HG03521 (cell line): ENCODE measurements around the gene STPG3.

Source experiments
- ATAC-seq: cut with Tn5 transposase; IDR thresholded peaks from one replicate; pipeline ENCODE4 v1.9.1; 2021; ENCODE audit warnings: mild to moderate bottlenecking, moderate library complexity; ENCODE audit not compliant: unreplicated experiment

Gene STPG3

DNA sequence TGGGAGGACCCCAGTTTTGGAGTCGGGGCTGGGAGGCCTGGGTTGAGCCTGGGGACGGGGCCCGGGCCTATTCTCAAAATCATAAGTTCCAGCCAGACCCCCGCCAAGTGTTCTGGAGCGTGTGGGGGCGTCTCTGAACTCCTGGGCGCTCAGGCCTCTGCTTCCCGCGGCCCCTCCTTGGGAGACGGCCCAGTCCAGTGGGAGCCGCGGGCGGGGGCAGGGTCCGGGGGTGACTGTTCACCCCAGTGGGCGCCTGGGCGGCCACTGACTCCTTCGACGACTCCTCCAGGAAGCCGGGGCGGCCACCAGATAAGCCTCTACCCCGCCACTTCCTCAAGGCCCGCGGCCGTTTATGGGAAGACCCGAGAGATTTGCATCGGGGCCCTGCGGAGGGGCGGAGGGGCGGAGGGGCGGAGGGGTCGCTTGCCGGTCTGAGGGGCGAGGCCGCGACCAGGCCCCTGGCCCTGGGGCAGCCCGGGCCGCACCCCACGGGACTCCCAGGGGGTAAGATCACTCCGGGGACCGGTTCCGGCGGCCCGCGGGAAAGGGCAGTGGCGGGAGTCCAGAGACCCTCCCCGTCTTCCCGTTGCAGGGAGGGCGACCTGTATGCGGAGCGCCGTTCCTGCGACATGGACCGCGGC is 27.1 kb downstream of the STPG3 start:
- ATAC-seq: no peak

DNA sequence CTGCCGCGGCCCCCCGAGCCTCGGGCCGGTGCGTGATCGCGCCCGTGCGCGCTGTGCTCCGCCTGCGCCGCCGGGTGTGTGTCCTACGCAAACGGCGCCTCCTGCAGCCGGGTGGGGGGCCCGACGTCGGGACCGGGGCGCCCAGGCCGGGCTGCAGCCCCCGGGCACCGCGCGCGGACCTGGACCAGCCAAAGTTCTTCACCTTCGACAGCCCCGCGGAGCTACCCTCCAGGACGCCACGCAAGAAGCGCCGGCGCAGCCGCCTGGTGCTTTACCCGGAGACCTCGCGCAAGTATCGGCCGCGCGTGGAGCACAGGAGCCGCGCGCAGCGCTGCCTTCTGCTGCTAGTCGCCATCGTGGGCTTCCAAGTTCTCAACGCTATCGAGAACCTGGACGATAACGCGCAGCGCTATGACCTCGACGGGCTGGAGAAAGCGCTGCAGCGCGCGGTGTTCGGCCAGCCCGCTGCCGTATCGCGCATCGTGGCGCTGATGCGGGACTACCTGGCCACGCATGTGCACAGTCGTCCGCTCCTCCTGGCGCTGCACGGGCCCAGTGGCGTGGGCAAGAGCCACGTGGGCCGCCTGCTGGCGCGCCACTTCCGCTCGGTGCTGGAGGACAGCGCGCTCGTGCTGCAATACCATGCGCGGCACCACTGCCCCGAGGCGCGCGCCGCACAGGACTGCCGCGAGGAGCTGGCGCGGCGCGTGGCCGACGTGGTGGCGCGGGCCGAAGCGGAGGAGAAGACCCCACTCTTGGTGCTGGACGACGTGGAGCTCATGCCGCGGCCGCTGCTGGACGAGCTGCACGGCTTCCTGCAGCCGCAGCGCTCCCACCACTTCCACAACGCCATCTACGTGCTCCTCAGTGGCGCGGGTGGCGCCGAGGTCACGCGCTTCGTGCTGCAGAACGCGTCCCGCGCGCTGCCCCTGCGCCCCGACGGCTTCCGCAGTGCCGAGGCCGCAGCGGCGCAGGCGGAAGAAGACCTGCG is 27.9 kb downstream of the STPG3 start:
- no peak for ATAC-seq

DNA sequence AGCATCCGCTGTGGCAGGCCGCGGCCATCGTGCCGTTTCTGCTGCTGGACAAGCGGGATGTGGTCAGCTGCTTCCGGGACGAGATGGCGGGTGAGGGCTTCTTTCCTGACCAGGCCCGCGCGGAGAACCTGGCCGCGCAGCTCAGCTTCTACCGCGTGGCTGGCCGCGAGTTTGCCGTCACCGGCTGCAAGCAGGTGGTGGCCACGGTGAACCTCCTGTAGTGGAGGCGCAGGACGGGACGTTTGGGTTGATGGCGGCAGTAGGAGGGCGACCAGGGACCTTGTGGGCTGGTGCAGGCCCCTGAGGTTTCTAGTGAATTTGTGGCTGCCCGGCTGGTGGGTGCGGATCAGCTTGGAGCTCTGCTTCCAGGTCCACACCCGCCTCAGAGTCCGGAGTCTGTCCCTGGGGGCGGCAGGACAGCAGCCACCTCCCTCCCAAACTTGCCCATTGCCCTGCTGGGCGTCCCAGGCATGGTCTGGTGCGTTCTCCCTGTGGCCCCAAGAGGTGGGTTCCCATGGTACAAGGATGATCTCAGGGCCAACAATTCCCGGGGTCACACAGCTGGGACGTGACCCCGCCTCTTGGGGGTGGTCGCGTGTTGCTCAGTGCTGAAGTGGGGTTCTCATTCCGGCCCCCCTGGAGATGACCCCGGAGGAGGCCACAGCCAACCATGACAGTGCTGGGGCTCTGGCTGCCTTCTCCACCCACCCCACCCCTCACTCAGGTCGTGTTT is 28.8 kb downstream of the STPG3 start:
- no peak for ATAC-seq

DNA sequence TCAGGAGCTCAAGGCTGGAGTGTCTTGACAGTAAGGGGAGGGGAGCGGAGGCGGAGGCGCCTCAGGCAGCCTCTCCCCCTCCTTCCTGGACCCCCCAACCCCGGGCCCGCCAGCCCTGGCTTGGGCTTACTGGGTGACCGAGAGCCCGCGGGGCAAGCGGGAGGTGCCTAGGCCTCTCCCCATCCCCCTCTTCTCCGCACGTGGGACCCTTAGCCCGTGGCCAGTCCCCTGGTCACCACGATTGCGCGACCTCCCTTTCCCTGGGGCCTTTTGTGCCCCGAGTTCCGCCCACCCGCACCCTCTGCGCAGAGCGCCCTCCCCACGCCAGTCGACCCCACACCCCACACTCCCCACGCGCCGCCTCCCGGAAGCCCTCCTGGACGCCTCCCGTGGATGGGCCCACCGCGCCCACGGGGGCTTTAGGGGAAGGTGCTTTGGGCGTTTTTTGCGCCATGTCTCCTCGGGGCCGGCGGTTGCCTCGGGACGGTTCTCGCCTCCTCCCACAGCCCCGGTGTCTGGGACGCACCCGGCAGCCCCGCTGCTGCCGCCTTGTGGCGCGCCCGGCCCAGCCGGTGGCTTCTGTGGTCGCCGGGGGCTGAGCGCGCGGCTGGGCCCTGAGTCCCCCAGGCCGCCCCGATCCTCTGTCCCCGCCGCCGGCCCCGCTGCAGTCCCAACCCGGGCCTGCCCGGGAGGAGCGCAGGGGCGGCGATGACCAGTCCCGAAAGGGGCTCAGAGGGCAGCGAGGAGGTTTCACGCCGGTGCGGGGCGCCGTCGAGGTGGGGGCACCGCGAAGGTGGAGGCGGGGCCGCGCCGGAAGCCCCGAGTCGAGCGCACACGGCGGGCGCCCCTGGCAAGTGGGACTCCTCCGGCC is 29.6 kb downstream of the STPG3 start:
- no peak for ATAC-seq

DNA sequence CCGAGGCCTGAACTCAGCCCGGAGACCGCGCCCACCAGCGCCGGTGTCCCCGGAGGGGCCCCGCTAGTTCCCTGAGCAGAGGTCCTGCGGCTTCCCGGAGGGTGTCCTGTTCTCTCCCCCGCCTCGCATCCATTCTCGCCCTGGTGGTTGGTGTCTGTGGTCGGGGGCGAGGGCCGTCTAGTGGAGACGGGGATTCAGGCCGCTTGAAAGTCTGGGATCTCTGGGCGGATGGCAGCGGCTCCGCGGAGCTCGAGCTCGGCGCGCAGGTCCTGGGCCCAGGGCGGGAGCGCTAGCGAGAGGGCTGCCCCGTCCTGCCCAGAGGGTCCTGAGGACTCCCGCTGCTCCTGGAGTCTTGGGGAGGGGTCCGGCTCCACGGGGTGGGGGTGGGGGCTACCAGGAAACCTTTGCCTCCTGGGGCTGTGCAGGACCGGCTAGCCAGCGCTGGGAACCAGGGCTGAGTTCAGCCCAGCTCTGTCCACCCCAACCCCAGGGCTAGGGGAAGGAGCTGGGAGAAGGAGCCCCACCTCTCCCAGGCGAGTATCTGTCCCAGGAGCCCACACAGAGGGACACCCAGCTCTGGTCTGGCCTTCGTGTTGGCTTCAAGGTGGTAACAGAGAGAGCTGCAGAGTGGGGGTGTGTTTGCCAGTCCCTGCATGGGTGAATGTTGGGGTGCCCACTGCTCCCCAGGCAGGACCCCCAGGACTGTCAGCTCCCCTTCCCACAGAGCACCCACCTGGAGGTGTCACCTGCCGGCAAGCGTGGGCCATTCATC is 30.4 kb downstream of the STPG3 start:
- ATAC-seq: no peak

DNA sequence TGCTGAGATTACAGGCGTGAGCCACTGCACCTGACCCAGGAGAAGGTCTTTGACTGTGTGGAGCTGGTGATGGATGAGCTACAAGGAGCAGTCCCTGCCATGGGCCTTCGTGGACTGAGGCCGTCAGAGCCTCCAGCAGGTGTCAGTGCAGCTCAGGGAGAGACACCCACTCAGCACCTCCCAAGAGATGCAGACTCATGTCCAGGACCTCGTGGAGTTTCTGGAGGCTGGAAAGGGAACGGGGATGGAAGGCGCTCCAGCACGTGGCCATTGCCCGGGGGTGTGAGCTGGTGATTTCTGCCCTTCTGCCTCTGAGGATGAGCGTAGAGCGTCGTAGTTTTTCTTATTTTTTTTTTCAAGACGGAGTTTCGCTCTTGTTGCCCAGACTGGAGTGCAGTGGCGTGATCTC is 35.9 kb downstream of the STPG3 start:
- ATAC-seq: no peak

DNA sequence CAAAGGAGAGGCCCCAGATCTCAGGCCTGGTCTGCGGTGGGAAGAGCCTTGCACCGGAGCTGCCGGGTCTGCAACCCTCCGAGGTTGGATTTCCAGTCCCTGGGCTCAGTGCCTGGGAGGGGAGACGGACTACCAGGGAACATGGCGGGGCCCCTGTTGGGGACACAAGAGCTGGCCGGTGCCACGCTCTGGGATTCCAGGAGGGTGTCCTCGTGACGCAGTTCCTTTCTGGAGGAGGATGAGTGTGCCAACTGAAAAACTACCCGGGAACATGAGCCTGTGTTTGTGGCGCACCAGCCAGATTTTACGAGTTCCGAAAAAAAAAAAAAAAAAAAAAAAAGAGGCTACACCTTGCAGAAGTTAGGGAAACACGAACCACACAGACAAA is 42.0 kb downstream of the STPG3 start:
- ATAC-seq: no peak

DNA sequence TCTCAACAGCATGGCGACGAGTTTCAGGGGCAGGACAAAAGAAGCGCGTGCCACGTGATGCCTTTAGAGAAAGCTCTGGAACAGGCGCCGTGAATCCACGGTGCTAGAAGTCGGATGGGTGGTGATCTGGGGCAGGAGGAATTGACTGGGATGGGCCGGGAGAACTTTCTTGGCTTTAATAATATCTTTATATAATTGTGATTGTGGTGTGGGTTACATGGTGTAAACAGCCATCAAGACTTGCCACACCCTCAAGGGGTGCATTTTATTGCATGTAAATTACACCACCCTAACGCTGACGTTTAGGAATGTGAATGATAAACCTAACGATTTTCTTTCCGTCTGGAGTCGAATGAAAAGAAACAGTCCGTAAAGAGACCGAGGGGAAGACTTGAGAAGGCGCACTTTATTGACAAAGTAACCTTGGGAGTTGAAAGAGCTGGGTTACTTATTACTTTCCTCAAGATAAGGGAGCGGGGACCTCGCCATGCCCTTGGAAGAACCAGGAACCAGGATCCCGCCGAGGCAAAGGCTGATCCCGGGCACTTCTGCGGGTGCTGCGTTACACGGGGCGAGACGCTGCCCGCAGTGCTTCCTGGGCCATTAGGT is 42.5 kb downstream of the STPG3 start:
- no peak for ATAC-seq

DNA sequence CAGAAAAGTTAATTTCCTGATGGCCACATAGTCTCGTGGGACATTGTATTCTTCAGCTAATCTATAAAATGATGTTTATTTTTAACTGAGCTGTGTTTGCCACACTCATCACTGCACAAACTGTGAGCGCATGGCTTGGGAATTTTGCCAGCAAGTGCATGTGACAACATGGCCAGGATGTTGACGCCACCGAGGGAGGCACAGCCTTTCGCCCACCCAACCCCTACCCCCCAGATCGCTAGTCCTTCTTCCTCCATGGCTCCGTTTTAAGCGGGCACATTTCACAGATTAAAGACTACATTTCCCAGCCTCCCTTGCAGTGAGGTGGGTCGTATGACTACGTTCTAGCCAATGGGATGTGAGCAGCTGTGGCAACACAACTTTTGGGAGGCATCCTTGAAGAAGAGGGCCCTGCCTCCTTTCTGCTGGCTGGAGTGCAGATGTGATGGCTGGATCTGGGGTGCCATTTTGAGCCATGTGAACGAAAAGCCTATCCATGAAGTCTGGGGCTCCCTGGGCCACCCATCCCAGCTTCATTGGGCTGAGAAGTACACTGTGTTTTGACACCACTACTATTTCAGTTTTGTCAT is 43.1 kb downstream of the STPG3 start:
- ATAC-seq: no peak

DNA sequence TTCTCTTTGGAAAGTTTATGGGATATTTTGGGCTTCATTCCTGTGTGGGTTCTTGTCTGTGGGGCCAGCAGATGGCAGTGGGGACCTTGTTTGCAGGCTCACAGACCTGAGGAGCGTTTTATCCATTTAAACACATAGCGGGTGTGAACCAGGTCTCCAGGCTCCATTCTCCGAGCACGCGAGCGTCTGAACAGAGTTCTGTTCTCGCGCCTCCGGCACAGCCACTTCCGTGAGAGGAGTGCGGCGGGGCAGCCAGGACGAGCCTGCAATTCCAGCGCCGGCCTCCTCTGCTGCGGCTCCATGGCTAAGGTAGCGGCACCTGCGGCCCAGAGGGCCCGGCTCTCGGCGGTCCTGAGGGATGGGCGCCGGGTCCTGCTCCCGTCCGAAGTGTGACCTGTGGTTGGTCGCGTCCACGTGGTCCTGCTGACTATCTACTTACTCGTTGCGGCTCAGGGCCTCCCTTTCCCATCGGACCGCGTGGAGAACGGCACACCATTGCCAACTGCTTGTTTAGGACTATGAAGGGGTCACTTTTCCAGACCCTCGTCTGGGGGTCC is 43.7 kb downstream of the STPG3 start:
- ATAC-seq: no peak

DNA sequence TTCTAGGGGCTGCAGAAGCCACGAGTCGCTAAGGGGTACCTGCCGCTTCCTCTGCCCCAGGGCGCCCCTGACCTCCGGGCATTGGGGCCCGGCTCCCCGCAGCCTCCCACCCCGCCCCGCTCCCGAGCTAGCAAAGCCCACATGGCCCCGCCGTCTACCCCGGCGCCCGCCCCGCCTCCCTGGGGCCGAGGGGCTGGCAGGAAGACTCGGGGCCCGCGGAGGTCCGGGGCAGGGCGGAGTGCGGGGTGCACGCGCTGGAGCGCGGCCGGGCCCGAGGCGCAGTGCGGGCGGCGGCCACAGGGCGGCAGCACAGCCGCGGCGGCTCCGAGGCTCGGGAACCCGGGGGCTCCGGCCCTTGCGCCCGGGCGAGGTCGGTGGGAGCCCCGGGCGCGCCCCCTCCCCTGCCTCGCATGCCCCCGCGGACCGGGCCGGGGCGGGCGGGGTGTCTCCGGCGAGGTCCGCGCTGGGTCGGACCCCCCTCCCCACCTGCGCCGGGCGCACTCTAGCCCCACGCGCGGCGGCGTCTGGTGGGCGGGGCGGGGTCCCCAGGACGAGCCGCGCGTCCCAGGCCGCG is 44.2 kb downstream of the STPG3 start:
- peak; percentile 52 for ATAC-seq

DNA sequence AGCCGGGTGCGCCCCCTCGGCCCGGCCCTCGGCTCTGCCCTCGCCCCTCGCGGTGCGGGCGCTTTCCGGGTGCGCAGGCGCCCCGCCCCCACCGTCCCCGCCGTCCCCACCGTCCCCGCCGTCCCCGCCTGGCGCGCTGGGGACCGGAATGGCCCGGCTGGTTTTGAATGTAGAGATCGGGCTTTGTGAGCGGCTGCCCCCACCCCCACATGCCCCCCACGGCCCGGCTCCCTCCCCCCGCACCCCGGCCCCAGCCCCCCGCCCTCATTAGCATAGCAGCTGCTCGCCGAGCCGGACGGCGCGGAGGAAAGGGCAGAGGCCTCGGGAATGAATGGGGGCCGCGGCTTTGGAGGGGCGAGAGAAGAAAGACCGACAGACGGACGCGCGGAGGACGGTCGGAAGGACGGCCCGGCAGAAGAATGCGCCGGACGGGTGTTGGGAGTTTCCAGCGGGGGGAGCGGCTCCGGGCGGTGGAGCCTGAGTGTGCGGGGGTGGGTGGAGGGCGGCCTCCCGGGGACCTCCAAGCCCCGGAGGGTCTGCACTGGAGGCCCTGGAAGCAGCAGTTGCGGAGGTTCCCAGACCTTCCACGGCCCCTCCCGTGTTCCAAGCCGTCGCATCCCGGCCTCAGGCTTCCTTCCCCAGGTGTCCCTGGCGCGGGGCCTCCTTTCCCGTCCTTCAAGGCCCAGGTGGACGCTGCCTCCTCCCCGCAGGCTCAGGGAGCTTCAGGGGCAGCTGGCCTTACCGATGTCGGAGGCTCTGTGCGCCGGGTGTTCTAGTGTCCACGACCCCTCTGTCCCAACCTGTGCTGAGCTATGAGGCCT is 45.0 kb downstream of the STPG3 start:
- no peak for ATAC-seq

DNA sequence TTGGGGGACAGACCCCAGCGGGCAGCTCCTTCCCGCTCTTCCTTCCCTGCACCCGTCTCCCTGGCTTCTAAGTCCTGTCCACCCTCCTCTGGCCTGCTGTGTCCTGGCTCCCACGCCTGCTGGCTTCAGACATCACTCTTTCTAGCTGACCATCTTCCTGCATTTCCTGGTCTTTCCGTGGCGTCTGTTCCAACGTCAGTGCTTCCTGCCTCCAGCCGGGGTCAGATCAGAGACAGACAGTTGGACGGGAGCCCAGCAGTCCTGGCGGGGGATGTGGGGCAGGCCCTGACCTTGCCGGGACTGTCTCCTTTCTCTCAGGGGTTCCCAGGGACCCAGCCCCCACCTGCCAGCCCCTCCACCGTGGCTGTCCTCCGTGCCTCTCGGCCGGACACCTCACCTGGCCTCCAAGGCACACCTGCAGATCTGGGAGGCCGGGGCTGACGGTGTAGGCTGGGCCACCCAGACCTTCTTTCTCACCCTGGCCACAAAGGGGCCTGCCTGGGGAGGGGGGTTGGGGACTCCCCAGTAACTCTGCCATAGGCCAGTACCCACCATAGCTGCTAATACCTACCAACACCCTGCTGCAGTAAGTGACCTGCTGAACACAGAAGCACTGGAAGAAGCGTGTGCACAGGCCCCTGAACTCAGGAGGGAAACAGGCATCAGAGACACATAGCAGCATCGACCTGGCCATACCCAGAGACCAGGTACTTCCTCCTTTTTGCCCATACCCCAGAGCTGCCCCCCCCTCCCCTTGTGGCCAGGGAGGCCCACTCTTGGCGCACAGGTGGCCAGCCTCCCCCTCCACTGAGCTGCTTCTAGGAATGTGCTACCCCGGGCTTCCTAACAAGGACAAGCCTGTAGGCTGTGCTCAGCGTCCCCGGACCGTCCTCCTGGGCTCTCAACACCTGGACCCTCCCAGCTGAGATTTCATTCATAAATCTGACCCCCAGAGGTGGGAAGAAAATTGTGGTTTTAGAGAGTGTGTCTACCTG is 45.9 kb downstream of the STPG3 start:
- no peak for ATAC-seq

DNA sequence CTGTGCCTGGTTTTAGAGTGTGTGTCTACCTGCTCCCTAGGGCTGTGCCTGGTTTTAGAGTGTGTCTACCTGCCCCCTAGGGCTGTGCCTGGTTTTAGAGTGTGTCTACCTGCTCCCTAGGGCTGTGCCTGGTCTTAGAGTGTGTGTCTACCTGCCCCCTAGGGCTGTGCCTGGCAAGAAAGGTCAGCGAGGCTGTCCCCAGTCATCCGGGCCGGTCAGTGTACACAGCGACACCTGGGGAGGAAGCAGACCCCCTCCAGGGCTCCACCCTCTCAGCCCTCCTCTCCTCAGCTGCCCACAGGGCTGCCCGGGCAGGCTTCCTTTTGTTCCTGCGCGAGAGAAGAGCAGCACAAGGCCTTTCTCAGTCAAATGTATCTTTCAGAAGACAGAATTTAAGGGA is 46.9 kb downstream of the STPG3 start:
- ATAC-seq: no peak

DNA sequence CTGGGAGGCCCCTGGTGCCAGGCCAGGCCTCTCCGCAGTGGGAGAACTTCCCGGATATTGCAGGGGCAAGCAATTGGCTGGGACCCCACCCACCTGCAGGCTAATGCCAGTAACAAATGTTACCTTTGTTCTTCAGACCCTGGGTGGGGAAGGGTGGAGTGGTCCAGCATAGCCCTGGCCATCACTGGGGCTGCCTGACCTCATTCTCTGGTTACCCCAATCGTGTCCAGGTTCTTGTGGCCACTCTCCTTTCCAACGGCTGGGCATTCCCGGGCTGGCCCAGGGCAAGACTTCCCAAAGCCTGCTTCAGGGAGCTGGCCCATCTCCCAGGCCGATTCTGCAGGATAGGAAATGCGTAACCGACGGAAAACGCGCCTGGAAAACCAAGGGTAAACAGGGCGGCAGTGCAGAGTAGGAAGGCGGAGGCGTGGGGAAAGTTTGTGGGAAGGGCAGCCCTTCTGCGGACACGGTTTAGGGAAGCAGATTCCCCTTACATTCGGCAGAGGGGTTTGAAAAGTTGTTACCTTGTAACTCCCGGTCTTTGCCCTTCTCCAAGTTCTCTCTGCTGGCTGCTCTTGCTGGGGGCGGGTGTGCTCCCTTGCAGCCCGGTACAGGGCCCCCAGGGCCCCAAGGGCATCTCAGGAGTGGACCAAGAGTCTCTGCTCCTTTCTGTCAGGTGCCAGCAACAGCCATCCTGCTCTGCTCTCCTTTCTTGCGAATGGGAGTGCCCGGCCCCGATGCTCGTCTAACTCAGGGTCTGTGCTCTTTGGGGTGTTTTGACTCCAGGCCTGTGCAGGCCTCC is 47.5 kb downstream of the STPG3 start:
- no peak for ATAC-seq

DNA sequence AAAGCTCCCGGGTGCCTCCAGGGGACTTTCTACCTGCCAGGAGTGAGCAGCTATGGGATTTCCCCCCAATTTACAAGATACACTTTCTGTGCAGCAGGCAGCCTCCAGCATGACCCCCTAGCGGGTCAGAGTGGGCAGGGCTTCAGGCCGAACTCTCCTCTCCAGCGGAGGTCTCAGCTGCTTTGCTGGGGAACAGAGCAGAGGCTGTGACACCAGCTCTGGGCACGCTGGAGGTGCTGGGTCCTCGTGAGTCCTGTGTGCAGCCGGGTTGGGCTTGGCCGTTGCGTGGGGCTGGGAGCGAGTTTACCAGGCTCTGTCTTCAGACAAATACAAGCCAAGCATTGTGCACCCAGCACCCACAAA is 48.1 kb downstream of the STPG3 start:
- no peak for ATAC-seq
